GM12891 (cell line): ENCODE measurements around the gene GRID2IP.

Source experiments
- DNase-seq: peaks from one replicate; pipeline ENCODE4 v3.0.0; 2011; ENCODE audit warnings: low spot score; ENCODE audit not compliant: insufficient read length
- FAIRE-seq: peaks from 2 replicates; lab custom pipeline; 2011; peaks lifted over from hg19 to GRCh38; lab: Jason Lieb, UNC
- PAX5 ChIP-seq: IDR thresholded peaks from 2 replicates; pipeline ENCODE4 v1.6.1; 2011; ENCODE audit warnings: low read length, moderate library complexity, mild to moderate bottlenecking; ENCODE audit not compliant: insufficient read depth, severe bottlenecking
- POLR2A ChIP-seq: IDR thresholded peaks from 2 replicates; pipeline ENCODE4 v1.6.1; 2011; ENCODE audit warnings: low read depth, low read length, control low read depth
- POLR2AphosphoS5 ChIP-seq: IDR thresholded peaks from 2 replicates; pipeline ENCODE4 v1.6.1; 2011; ENCODE audit warnings: low read depth, low read length, control low read depth
- POU2F2 ChIP-seq: IDR thresholded peaks from 2 replicates; pipeline ENCODE4 v1.6.1; 2011; ENCODE audit warnings: low read depth, mild to moderate bottlenecking, control low read depth, low read length, moderate library complexity
- SPI1 ChIP-seq: IDR thresholded peaks from 2 replicates; pipeline ENCODE4 v1.6.1; 2011; ENCODE audit warnings: low read depth, low read length, control low read depth
- TAF1 ChIP-seq: IDR thresholded peaks from 2 replicates; pipeline ENCODE4 v1.6.1; 2011; ENCODE audit warnings: low read depth, low read length, control low read depth

Gene GRID2IP

DNA sequence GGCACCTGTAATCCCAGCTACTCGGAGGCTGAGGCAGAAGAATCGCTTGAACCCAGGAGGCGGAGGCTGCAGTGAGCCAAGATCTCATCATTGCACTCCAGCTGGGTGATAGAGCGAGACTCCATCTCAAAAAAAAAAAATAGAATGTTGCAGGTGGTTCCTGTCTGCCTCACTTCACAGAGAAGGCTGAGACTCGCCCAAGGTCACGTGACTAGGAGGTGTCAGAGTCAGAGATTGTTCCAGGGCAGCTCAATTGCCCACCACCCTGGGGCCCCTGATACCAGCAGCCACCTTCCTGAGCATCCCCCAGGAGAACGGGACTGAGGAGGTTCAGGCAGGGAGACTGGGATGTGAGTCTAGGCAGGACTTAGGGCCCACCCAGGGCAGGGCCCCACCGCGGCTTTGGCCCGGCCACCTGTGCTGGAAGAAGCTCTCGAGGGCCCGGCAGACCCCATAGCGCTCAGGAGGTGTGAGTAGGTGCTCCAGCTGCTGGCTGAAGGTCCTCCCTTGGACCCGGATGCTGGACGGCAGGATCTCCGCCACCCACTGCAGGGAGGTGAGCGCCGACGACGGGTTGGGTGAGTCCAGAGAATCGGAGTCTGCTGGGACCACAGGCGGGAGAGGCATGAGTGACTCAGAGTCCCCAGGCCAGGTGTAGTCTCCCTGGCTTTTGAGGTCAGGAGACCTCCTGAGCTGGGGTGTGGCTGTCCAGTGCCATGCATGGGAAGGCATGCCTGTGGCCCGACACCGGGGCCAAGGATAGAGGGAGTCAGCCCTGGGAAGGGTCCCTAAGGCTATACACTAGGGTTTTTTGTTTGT lies 30.9 kb downstream of the GRID2IP start:
- TF ChIP-seq SPI1: no peak
- DNase-seq: no peak
- FAIRE-seq: no peak

DNA sequence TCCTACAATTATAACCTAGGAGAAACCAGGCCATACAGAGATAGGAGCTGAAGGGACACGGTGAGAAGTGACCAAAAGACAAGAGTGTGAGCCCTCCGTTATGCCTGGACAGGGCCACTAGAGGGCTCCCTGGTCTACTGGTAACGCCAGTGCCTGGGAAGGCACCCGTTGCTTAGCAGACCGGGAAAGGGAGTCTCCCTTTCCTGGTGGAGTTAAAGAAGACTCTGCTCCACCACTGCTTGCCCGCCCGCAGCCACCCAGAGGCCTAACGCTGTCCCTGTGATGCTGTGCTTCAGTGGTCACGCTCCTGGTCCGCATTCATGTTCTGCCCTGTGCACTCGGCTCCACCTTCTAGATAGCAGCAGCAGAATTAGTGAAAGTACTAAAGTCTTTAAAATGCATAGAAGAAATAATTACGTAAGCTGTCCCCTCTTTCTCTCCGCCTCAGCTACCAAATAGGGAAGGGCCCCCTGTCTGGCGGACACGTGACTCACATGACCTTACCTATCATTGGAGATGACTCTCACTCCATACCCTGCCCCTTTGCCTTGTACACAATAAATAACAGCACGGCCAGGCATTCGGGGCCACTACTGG lies 34.8 kb downstream of the GRID2IP start:
- FAIRE-seq (peak; percentile 86), DNase-seq (no peak)
- no peak for TF ChIP-seq POLR2AphosphoS5
- TF ChIP-seq PAX5: no peak
- no peak for TF ChIP-seq POLR2A

GRCh38 chr7:6513541-6513940 lies 37.7 kb downstream of the GRID2IP start:
- TF ChIP-seq POLR2A: no peak
- TF ChIP-seq POU2F2: no peak
- TF ChIP-seq PAX5: no peak
- no peak for TF ChIP-seq POLR2AphosphoS5
- TF ChIP-seq TAF1: no peak
- no peak for TF ChIP-seq SPI1
- FAIRE-seq (no peak), DNase-seq (no peak)

DNA sequence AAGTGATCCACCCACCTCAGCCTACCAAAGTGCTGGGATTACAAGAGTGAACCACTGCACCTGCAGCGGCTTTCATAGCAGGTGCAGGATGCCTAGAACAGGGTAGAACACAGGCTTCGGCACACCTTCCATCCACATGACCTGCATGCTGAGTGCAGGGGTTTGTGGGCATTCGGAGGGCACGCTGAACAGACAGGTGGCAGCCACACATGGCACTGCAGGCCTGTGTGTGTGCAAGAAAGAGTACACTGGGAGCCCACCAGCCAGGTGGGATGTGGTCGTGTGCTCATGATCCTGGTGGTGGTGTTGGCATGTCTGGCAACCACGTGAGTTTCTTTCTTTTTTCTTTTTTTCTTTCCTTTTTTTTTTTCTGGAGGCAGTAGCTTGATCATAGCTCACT lies 38.4 kb downstream of the GRID2IP start:
- no peak for DNase-seq
- no peak for FAIRE-seq
- TF ChIP-seq POU2F2: no peak
- TF ChIP-seq POLR2A: no peak
- no peak for TF ChIP-seq PAX5
- TF ChIP-seq SPI1: no peak
- TF ChIP-seq POLR2AphosphoS5: no peak
- no peak for TF ChIP-seq TAF1

GRCh38 chr7:6510476-6511133 lies 40.7 kb downstream of the GRID2IP start:
- TF ChIP-seq SPI1 (no peak), POLR2A (no peak), POLR2AphosphoS5 (no peak), PAX5 (no peak), POU2F2 (no peak), TAF1 (no peak)
- DNase-seq (no peak), FAIRE-seq (no peak)

DNA sequence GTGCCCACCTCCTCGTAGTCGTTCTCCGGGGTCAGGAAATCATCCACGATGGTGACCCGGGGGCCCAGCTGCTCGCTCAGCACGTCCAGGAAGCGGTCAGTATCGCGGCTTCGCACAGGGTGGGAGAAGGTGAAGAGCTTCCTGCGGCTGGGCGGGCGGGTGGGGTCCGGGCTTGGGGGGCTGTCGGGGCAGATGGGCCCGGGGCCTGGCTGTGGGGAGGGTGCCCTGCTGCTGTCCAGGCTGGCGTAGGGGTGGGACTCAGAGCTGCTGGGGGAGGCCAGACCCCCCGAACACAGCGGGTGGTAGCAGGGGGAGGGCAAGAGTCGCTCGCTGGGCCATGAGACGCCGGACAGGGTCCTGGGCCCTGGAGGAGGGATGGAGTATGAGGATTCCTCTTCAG lies 42.3 kb downstream of the GRID2IP start:
- FAIRE-seq (no peak), DNase-seq (no peak)
- no peak for TF ChIP-seq POU2F2
- TF ChIP-seq POLR2A: no peak
- no peak for TF ChIP-seq TAF1
- no peak for TF ChIP-seq SPI1
- no peak for TF ChIP-seq POLR2AphosphoS5
- no peak for TF ChIP-seq PAX5

DNA sequence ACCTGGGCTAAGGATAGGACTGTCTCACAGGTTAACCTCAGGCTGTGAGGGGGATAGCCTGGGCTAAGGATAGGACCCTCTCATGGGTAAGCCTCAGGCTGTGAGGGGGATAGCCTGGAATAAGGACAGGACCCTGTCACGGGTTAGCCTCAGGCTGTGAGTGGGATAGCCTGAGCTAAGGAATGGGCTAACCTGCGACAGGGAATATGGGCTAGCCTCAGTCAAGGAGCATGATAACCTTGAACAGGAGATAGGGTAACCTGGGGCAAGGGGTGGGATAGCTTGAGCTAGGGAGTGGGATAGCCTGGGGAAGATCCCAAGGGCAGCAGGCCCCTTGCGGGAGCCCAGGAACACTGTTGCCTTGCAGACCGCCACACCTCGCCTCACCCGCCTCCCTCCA lies 42.7 kb downstream of the GRID2IP start:
- FAIRE-seq: no peak
- no peak for DNase-seq
- no peak for TF ChIP-seq PAX5

GRCh38 chr7:6507906-6508305 lies 43.4 kb downstream of the GRID2IP start:
- TF ChIP-seq POLR2A (no peak), PAX5 (no peak), TAF1 (no peak), SPI1 (no peak), POLR2AphosphoS5 (no peak), POU2F2 (no peak)
- DNase-seq (no peak), FAIRE-seq (no peak)

- no peak for TF ChIP-seq POU2F2
- TF ChIP-seq POLR2A: no peak
- DNase-seq: no peak
- FAIRE-seq: no peak
Measured at GRCh38 chr7:6505685-6506559, 45.3 kb downstream of the GRID2IP start.

DNA sequence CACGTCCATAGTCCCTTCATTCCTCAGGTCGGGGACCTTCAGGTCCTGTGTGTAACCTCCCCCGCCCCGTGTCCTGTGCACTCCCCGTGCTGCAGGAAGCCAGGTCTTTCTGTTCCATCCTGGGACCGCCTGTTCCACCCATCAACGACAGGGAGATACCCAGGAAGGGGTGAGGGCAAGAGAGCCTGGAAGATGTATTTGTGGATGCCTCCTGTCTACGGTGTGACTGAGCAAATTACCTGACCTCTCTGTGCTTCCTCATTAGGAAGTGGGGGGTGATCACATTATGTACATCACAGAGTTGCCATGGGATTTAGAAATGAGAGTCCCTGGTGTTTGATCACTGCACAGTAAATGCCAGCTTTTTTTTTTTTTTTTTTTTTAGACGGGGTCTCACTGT lies 46.3 kb downstream of the GRID2IP start:
- DNase-seq: no peak
- FAIRE-seq: no peak

More for the DNA sequence above, 46.3 kb downstream of the GRID2IP start:
- TF ChIP-seq POLR2AphosphoS5: no peak
- no peak for TF ChIP-seq POLR2A
- TF ChIP-seq SPI1: no peak
- TF ChIP-seq PAX5: no peak
- TF ChIP-seq POU2F2: no peak
- no peak for TF ChIP-seq TAF1
